HG03103 (cell line): Measurements from ENCODE around the gene WWOX.

Source experiments
- ATAC-seq: cut with Tn5 transposase; IDR thresholded peaks from one replicate; pipeline ENCODE4 v1.9.1; 2021; ENCODE audit warnings: low read depth; ENCODE audit not compliant: unreplicated experiment

The WWOX gene

GRCh38 chr16:78290395-78290794 lies 190.9 kb downstream of the WWOX start:
- no peak for ATAC-seq

- ATAC-seq, result no peak
Observed at GRCh38 chr16:78290872-78291591, 191.6 kb downstream of the WWOX start.

GRCh38 chr16:78291604-78292003 lies 192.2 kb downstream of the WWOX start:
- ATAC-seq, result no peak

GRCh38 chr16:78292086-78292843 lies 192.8 kb downstream of the WWOX start:
- no peak for ATAC-seq

GRCh38 chr16:78292844-78293380 lies 193.5 kb downstream of the WWOX start:
- no peak for ATAC-seq

- ATAC-seq, result no peak
Observed at GRCh38 chr16:78294538-78295225, 195.2 kb downstream of the WWOX start.

- no peak for ATAC-seq
Observed at GRCh38 chr16:78297066-78297666, 197.7 kb downstream of the WWOX start.

GRCh38 chr16:78298986-78299385 lies 199.5 kb downstream of the WWOX start:
- ATAC-seq, result no peak

- no peak for ATAC-seq
Observed at GRCh38 chr16:78300469-78300868, 201.0 kb downstream of the WWOX start.

- ATAC-seq, result no peak
Observed at GRCh38 chr16:78303946-78304345, 204.5 kb downstream of the WWOX start.

- ATAC-seq, result no peak
Observed at GRCh38 chr16:78306361-78306760, 206.9 kb downstream of the WWOX start.

GRCh38 chr16:78307824-78308528 lies 208.5 kb downstream of the WWOX start:
- no peak for ATAC-seq

GRCh38 chr16:78309763-78310162 lies 210.3 kb downstream of the WWOX start:
- ATAC-seq, result no peak

- ATAC-seq, result no peak
Observed at GRCh38 chr16:78310196-78310595, 210.7 kb downstream of the WWOX start.

GRCh38 chr16:78310990-78311561 lies 211.6 kb downstream of the WWOX start:
- no peak for ATAC-seq

GRCh38 chr16:78311831-78312230 lies 212.4 kb downstream of the WWOX start:
- ATAC-seq, result no peak

- ATAC-seq, result no peak
Observed at GRCh38 chr16:78317564-78318240, 218.2 kb downstream of the WWOX start.

GRCh38 chr16:78321620-78322360 lies 222.3 kb downstream of the WWOX start:
- no peak for ATAC-seq

- no peak for ATAC-seq
Observed at GRCh38 chr16:78323315-78323714, 223.9 kb downstream of the WWOX start.
